T-helper 9 cell (primary cell): ENCODE results near the gene TSNAX.

ENCODE experiments used
- DNase-seq: peaks from one replicate; pipeline ENCODE4 v3.0.0-alpha.2; 2020

TSNAX gene

GRCh38 chr1:231601824-231602672 is 73.6 kb downstream of the TSNAX start:
- DNase-seq, result no peak

- DNase-seq, result no peak
These were observed 74.2 kb downstream of the TSNAX start for GRCh38 chr1:231602673-231602984.

- no peak for DNase-seq
These were observed 75.3 kb downstream of the TSNAX start for GRCh38 chr1:231603598-231604275.

GRCh38 chr1:231604276-231604621 is 75.8 kb downstream of the TSNAX start:
- DNase-seq, result no peak

GRCh38 chr1:231605149-231606100 is 77.0 kb downstream of the TSNAX start:
- no peak for DNase-seq

GRCh38 chr1:231606712-231607111 is 78.2 kb downstream of the TSNAX start:
- DNase-seq, result no peak

GRCh38 chr1:231610388-231610787 is 81.9 kb downstream of the TSNAX start:
- no peak for DNase-seq

GRCh38 chr1:231611111-231611510 is 82.6 kb downstream of the TSNAX start:
- no peak for DNase-seq

GRCh38 chr1:231611851-231612250 is 83.4 kb downstream of the TSNAX start:
- DNase-seq, result no peak

- no peak for DNase-seq
These were observed 84.1 kb downstream of the TSNAX start for GRCh38 chr1:231612393-231613089.

GRCh38 chr1:231613419-231614349 is 85.2 kb downstream of the TSNAX start:
- no peak for DNase-seq
